ENCODE measurements around the gene ACOT11. TPM values are rescaled to one million over a fixed set of nuclear protein-coding genes. Genes with fewer than 3 reads are reported as not detected.
A peak's percentile ranks its signal among the peaks of the same experiment; 100 is the strongest.

Gene ACOT11
- total and polyA plus RNA-seq, 2 of the 13 experiments (the other 11 are each of a cell fraction or from before 2014, with no cell fraction given), result 2.6 to 3.3 TPM

DNA sequence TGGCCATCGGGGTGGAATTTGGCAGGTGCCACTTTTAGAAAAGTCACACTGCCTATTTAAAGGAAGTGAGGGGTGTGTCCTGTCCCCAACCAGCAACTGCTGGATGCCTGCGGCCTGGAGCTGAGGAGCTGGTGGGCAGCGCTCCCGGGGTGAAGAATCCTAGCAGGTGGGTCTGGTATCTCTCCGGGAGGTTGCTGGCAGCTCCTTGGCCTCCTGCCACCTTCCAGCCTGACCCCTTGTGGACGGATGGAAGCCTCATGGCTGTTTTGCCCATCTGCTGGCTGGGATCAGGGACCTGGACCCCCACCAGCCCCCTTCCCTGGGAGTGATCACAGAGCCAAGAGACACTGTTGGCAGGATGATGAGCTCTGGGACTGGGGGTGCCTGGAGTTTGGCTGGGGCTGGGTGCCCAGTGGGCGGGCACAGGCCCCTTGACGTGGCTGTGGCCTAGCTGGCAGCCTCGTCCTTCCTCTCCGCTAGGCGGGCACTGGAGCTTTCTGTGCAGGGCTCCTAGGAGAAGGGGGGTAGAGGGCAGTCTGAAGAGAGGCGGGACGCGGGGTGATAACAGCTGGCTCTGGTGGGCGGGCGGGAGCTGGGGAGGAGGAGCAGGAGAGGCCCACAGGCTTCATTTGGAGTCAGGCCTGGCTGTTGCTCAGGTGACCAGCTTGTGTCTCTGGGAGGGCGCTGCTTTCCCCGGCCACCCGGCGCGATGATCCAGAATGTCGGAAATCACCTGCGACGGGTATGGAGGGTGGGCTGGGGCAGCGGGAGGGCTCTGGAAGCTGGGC lies at the start of gene ACOT11 (continued):
- TF ChIP-seq ZSCAN5A (CRISPR knock-in tag; IDR thresholded peaks at IDR 0.05; ENCODE audit: borderline replicate concordance) (no peak), ZFX (CRISPR knock-in tag; IDR thresholded peaks at IDR 0.05; ENCODE audit: low read depth) (peak; percentile 82), HIC2 (CRISPR knock-in tag; IDR thresholded peaks at IDR 0.05; ENCODE audit: low read depth) (peak; percentile 76), ZNF468 (CRISPR knock-in tag; IDR thresholded peaks at IDR 0.05) (no peak), ELF3 (CRISPR knock-in tag; IDR thresholded peaks at IDR 0.05) (no peak), ZKSCAN1 (IDR thresholded peaks at IDR 0.05; ENCODE audit: low read length) (no peak), MYC (CRISPR knock-in tag; IDR thresholded peaks at IDR 0.05; ENCODE audit: borderline replicate concordance) (0 out of 2 replicates have a peak, but pooled peaks have one; percentile 32), RBFOX2 (IDR thresholded peaks at IDR 0.05; ENCODE audit: low read depth, low read length) (no peak), CTCF (CRISPR knock-in tag; IDR thresholded peaks at IDR 0.05) (peak; percentile 69), KDM5B (CRISPR knock-in tag; IDR thresholded peaks at IDR 0.05; ENCODE audit: borderline replicate concordance) (no peak), ZNF792 (CRISPR knock-in tag; IDR thresholded peaks at IDR 0.05) (0 out of 2 replicates have a peak, but pooled peaks have one; percentile 60), HHEX (CRISPR knock-in tag; IDR thresholded peaks at IDR 0.05) (no peak), ZNF556 (CRISPR knock-in tag; IDR thresholded peaks at IDR 0.05; ENCODE audit: borderline replicate concordance) (0 out of 2 replicates have a peak, but pooled peaks have one; percentile 40), ZNF543 (CRISPR knock-in tag; IDR thresholded peaks at IDR 0.05) (0 out of 2 replicates have a peak, but pooled peaks have one; percentile 31), TFAP4 (IDR thresholded peaks at IDR 0.05; ENCODE audit: borderline replicate concordance, low read depth) (peak; percentile 82; the same call in 1 of the 2 replicates), ZNF496 (CRISPR knock-in tag; IDR thresholded peaks at IDR 0.05; ENCODE audit: insufficient replicate concordance) (no peak), RAD21 (CRISPR knock-in tag; IDR thresholded peaks at IDR 0.05) (peak; percentile 57), FOXK2 (IDR thresholded peaks at IDR 0.05) (no peak), ZBTB7A (CRISPR knock-in tag; IDR thresholded peaks at IDR 0.05) (peak; percentile 45; the same call in 1 of the 2 replicates)
- TF ChIP-seq, protein P1, sequence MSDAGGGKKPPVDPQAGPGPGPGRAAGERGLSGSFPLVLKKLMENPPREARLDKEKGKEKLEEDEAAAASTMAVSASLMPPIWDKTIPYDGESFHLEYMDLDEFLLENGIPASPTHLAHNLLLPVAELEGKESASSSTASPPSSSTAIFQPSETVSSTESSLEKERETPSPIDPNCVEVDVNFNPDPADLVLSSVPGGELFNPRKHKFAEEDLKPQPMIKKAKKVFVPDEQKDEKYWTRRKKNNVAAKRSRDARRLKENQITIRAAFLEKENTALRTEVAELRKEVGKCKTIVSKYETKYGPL (CRISPR knock-in tag; IDR thresholded peaks at IDR 0.05), result no peak
- TF ChIP-seq, protein P2, sequence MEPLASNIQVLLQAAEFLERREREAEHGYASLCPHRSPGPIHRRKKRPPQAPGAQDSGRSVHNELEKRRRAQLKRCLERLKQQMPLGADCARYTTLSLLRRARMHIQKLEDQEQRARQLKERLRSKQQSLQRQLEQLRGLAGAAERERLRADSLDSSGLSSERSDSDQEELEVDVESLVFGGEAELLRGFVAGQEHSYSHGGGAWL (CRISPR knock-in tag; IDR thresholded peaks at IDR 0.05), result no peak

Data from HepG2 (cell line).